Fibroblast of upper back skin (primary cell): Measurements from ENCODE around the gene SLC39A13.

Experiments used
- DNase-seq: peaks from one replicate; pipeline ENCODE4 v3.0.0-alpha.2; 2013

The SLC39A13 gene

GRCh38 chr11:47406896-47407745, 1.3 kb upstream of the SLC39A13 start:
- no peak for DNase-seq

- peak; percentile 73 for DNase-seq
These were observed 429 bp downstream of the SLC39A13 start for GRCh38 chr11:47408598-47409439.

GRCh38 chr11:47409440-47410369, 1.3 kb downstream of the SLC39A13 start:
- DNase-seq: no peak

DNA sequence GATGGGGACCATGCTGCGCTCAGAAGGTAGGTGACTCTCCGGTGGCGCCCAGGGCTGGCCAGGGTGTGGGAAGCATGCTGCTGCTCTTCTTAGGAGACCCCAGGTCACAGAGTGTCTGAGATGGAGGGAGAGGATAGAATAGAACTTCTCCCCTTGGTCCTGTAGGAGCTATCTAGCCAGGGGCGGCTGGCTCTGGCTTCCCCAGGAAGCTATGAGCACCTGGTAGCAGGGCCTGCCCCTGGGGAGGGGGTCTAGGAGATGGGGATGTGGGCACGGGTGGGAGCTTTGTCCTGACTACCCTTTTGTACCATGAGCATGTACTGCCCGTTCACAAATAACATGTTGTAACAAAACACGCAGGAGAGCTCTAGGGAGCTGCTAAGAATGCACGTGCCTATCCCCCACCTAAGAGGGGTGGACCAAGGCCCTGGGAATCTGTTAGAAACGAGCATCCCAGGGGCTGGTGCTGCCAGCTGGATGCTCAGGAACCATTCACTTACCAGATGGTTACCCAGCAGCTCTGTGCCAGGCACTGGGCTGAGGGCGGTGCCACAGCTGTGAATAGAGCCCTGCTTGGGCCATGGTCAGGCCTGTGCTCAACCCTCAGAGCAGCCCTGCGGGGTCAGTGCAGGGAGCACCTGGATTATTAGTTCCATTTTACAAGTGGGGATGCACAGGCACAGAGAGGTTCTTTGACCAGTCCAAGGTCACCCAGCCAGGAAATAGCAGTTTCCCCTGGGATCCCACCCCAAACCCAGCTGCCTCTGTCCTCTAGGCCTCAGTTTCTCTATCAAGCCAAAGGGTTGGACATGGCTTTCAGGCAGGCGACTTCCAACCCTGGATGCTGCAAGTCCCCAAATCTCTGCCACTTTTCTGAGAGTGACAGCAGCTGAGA, 2.2 kb downstream of the SLC39A13 start:
- DNase-seq: no peak

DNA sequence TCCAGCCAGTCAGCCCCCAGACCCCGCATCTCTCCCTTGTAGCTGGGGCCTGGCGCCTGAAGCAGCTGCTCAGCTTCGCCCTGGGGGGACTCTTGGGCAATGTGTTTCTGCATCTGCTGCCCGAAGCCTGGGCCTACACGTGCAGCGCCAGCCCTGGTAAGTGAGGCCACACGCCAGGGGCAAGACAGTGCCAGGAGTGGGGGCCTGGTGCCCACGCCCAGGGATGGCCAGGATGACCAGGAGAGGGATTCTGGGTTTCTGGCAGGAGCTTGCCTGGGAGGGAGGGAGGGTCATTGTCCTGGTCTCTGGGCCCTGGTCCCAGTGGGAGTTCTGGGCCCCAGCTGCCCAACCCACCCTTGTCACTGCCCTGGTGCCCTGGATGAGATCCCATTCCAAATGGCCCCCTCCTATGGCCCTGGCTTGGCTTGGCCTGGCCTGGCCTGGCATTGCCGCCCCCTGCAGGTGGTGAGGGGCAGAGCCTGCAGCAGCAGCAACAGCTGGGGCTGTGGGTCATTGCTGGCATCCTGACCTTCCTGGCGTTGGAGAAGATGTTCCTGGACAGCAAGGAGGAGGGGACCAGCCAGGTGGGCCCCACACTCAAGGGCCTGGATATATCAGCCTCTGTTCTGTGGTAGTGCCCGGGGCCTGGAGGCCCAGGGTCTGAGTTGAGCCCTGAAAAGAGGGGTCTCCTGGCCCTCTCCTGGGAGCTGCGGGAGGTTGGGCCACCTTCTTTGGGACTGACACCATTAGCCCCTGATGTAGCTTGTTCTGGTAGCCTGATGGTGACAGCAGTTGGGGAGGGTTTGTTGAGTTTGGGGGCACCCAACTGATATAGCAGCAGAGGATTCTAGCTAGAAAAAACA, 3.7 kb downstream of the SLC39A13 start:
- DNase-seq: no peak

DNA sequence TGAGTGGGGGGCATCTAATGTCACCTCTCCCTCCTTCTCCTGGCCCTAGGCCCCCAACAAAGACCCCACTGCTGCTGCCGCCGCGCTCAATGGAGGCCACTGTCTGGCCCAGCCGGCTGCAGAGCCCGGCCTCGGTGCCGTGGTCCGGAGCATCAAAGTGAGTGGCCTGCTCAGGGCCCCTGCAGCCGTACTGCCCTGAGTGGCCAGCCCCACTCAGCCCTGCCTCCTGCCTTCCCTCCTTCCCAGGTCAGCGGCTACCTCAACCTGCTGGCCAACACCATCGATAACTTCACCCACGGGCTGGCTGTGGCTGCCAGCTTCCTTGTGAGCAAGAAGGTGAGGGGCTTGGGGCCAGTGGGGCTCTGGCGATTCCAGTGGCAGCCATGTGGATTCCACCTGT, 5.0 kb downstream of the SLC39A13 start:
- DNase-seq: no peak

DNA sequence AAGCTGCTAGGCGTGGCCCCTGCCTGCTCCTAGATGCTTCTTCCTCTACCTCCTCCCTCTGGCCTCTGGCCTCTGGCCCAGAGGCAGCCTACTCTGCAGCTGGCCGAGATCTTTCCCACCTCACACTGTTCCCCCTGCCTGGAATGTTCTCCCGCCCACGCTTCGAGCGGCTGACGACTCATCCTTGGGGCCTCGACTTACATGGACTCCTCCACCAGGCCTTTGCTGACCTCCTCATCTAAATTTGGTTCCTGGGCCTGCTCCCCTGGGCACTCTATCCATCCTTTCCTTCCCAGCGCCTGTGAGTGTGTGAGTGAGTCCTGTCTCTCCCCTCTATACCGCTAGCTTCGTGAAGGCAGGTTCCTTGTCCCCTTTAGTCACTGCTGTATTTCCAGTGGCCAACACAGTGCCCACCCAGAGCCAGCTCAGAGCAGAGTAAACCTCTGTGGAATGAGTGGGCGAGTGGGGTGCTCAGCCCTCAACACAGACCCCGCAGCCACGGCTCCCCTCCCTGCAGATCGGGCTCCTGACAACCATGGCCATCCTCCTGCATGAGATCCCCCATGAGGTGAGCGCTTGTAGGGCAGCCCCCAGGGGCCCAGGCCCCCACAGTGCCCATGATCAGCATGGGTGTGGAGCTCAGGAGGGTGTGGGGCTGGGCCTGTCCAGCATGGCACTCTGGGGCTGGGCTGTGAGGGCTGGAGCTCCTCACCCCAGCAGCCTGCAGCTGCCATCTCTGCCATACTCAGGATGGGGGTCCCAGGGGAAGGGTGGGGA, 5.7 kb downstream of the SLC39A13 start:
- peak; percentile 73 for DNase-seq

DNA sequence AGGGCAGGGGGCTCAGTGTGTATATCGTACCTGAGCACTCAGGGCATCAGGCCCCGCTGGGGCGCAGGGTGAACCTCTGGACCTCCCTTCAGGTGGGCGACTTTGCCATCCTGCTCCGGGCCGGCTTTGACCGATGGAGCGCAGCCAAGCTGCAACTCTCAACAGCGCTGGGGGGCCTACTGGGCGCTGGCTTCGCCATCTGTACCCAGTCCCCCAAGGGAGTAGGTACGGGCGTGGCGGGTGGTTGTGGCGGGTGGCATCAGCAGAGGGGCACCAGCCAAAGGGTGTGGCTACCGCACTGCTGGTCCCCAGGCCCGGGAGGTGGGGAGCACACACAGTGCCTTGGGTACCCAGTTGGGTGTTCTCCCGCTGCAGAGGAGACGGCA, 6.3 kb downstream of the SLC39A13 start:
- no peak for DNase-seq

DNA sequence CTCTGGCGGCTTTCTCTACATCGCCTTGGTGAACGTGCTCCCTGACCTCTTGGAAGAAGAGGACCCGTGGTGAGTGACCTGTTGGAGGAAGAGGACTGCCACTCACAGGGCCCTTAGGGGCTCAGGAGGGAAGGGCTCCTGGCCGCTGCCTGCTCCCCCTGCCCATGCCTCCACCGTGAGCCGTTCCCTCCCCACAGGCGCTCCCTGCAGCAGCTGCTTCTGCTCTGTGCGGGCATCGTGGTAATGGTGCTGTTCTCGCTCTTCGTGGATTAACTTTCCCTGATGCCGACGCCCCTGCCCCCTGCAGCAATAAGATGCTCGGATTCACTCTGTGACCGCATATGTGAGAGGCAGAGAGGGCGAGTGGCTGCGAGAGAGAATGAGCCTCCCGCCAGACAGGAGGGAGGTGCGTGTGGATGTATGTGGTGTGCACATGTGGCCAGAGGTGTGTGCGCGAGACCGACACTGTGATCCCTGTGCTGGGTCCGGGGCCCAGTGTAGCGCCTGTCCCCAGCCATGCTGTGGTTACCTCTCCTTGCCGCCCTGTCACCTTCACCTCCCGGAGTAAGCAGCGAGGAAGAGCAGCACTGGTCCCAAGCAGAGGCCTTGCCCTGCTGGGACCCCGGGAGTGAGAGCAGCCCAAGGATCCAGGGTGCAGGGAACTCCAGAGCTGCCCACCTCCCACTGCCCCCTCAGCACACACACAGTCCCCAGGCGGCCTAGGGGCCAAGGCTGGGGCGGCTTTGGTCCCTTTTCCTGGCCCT, 6.9 kb downstream of the SLC39A13 start:
- no peak for DNase-seq

DNA sequence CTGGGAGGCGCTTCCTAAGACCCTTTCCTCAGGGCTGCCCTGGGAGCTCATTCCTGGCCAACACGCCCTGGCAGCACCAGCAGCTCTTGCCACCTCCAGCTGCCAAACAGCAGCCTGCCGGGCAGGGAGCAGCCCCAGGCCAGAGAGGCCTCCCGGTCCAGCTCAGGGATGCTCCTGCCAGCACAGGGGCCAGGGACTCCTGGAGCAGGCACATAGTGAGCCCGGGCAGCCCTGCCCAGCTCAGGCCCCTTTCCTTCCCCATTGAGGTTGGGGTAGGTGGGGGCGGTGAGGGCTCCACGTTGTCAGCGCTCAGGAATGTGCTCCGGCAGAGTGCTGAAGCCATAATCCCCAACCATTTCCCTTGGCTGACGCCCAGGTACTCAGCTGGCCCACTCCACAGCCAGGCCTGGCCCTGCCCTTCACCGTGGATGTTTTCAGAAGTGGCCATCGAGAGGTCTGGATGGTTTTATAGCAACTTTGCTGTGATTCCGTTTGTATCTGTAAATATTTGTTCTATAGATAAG, 7.6 kb downstream of the SLC39A13 start:
- DNase-seq: peak; percentile 96

GRCh38 chr11:47417712-47418111, 9.3 kb downstream of the SLC39A13 start:
- no peak for DNase-seq

- DNase-seq: no peak
These were observed 10.3 kb downstream of the SLC39A13 start for GRCh38 chr11:47418454-47419259.

DNA sequence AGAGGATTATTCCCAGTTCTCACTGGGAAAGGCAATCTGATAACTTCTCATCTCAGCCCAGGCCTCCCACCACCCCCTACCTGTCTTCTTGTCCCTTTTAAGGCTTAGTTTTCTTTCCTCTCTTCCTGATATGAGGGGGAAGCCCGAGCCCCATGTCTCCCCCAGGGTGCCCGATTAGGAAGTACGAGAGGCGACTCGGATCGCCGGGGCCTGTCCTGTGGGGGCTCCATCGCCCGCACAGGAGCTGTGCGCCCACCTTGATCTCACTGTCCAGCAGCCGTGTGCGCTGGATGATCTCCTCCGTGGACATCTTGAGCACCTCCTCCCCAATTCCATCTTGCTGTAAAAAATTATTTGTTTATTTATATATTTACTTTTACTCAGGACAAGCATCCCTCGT, 17.2 kb downstream of the SLC39A13 start:
- DNase-seq: no peak

DNA sequence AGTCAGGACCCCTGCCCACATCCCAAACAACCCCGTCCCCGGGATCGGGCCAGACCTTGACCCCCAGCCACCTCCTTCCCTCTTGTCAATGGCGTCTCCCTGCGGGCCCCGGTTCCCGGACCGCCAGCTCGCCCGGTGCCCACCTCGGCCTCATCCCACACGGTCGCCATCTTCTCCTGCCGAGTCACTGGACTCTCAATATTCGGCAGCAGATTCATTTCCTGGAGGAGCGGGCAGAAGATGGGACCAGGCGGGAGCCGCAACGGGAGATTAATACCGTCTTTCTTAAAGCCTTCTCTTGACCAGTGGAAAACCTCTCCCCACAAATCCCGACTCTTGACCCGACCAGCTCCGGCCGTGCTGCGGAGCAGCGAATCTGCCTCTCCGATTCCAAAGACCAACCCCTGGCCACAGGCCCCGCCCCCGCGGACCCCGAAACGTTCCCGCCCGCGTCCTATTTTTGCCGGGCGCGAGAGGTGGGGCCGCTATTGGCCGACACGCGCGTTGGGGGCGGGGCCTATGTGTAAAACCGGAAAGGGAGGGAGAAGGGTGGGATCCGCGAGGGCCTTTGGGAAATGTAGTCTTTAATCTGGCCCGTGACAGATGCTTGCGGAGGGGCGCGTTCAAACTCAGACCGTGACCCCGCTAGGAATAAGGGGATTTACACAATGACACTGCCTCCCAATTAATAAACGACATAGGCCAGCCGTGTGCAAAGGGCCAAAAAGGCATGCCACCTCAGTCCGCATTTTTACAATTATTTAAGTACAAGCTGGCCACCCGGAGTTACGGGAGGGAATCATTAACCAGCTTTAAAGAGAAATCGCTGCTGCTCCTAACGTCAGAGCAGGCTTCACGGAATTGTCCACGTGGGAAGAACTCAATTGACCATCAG, 17.9 kb downstream of the SLC39A13 start, which contains the start of gene PSMC3:
TSS of gene PSMC3 (minus strand) at position 378 of the 895 bp plus-strand sequence. CDS start at position 218, 160 bp downstream.
- peak; percentile 97 for DNase-seq

- no peak for DNase-seq
These were observed 22.1 kb downstream of the SLC39A13 start for GRCh38 chr11:47430524-47430923.

GRCh38 chr11:47431356-47432083, 23.1 kb downstream of the SLC39A13 start:
- DNase-seq: no peak
